Calu3 (cell line): ENCODE results near the gene CD9. TPM values are rescaled to one million over a fixed set of nuclear protein-coding genes. Genes with fewer than 3 reads are reported as not detected.

Experiments used
- BruUV-seq: library from RNA; stranded (reverse); fragments of 400-500 nt; replicated peaks from 2 replicates; lab custom pipeline; 2021; lab: Mats Ljungman, UMichigan
- CTCF ChIA-PET: fragments of 300-600 bp; sonication (Branson Sonifier 250); formaldehyde crosslinking; loops from one replicate; lab custom pipeline; 2022; ENCODE audit warnings: antibody characterized with exemption; lab: Charles Lee
- DNase-seq: peaks from one replicate; pipeline ENCODE4 v3.0.0; 2022
- H3K27ac Mint-ChIP-seq: one replicate; pipeline ENCODE4 v1.8.0; 2022; ENCODE audit warnings: mixed read lengths; ENCODE audit not compliant: unreplicated experiment
- H3K27me3 Mint-ChIP-seq: one replicate; pipeline ENCODE4 v1.8.0; 2022; ENCODE audit warnings: mixed read lengths; ENCODE audit not compliant: unreplicated experiment
- H3K36me3 Mint-ChIP-seq: one replicate; pipeline ENCODE4 v1.8.0; 2022; ENCODE audit warnings: mild to moderate bottlenecking, moderate library complexity, mixed read lengths; ENCODE audit not compliant: insufficient read depth, unreplicated experiment
- H3K4me1 Mint-ChIP-seq: one replicate; pipeline ENCODE4 v1.8.0; 2022; ENCODE audit warnings: mild to moderate bottlenecking, low read depth, mixed read lengths; ENCODE audit not compliant: unreplicated experiment
- H3K4me3 Mint-ChIP-seq: one replicate; pipeline ENCODE4 v1.8.0; 2022; ENCODE audit warnings: mild to moderate bottlenecking, low read depth, moderate library complexity, mixed read lengths; ENCODE audit not compliant: unreplicated experiment
- H3K9me3 Mint-ChIP-seq: one replicate; pipeline ENCODE4 v1.8.0; 2022; ENCODE audit warnings: low read depth, mixed read lengths; ENCODE audit not compliant: unreplicated experiment
- CTCF ChIP-seq: fragments of 200-600 bp; IDR thresholded peaks from one replicate; pipeline ENCODE4 v1.8.0; 2022; ENCODE audit warnings: antibody characterized with exemption; ENCODE audit not compliant: unreplicated experiment
- intact Hi-C: fragments of 100-400 bp; cut with micrococcal nuclease; formaldehyde crosslinking; loops from one replicate; pipeline ENCODE4 v1.10.0; 2022; ENCODE audit not compliant: unreplicated experiment
- total RNA-seq: library from RNA; stranded (reverse); gene quantifications from 2 replicates; pipeline ENCODE4 v1.2.3, GENCODE V29; 2022

CD9 gene
- total RNA-seq, 1 experiment from 2014 or later, result 128 TPM

- Mint-ChIP-seq H3K27me3 (no peaks in the 10 kb centered on the region), H3K4me1 (peaks cover 72% of the 10 kb centered on the region), H3K9me3 (no peaks in the 10 kb centered on the region), H3K4me3 (peak overlapping the region; percentile 7), H3K27ac (peak overlapping the region; percentile 97), H3K36me3 (peaks cover 32% of the 10 kb centered on the region)
- TF ChIP-seq CTCF, result no peak
- BruUV-seq, result no TSS peak
- no peak for DNase-seq
- intact Hi-C loops, result loop anchor here (5.0 to 10.0 kb wide), 2 partner anchors 59 to 156 kb away; partner anchors contain the start of gene SCNN1A
- CTCF ChIA-PET, result interaction anchor here (1.7 kb wide), 1 partner anchor 11 kb away, joined by 3 read pairs; no protein-coding TSS in a partner anchor
Measured at GRCh38 chr12:6218347-6218925, 18.2 kb downstream of the CD9 start.

GRCh38 chr12:6219980-6220379 lies 19.8 kb downstream of the CD9 start:
- H3K27me3 Mint-ChIP-seq, result no peaks in the 10 kb centered on the region
- H3K4me3 Mint-ChIP-seq, result no peak overlapping the region
- H3K9me3 Mint-ChIP-seq, result no peaks in the 10 kb centered on the region
- no peak for TF ChIP-seq CTCF
- BruUV-seq, result no TSS peak
- no peak for DNase-seq
- peak overlapping the region; percentile 40 for H3K27ac Mint-ChIP-seq
- H3K36me3 Mint-ChIP-seq, result peaks cover 29% of the 10 kb centered on the region
- intact Hi-C loops, result loop anchor here (5.0 to 10.0 kb wide), 2 partner anchors 57 to 155 kb away; partner anchors contain the start of gene SCNN1A
- peaks cover 59% of the 10 kb centered on the region for H3K4me1 Mint-ChIP-seq
- CTCF ChIA-PET, result no interaction called here

- Mint-ChIP-seq H3K4me3 (no peak overlapping the region), H3K4me1 (peaks cover 47% of the 10 kb centered on the region), H3K9me3 (no peaks in the 10 kb centered on the region), H3K27me3 (no peaks in the 10 kb centered on the region), H3K36me3 (peaks cover 18% of the 10 kb centered on the region), H3K27ac (no peak overlapping the region)
- no peak for TF ChIP-seq CTCF
- CTCF ChIA-PET, result interaction anchor here (0.9 to 1.1 kb wide), 2 partner anchors 25 to 58 kb away, joined by 4 to 5 read pairs; no protein-coding TSS in a partner anchor
- DNase-seq, result no peak
- BruUV-seq, result no TSS peak
- intact Hi-C loops, result no loop called here
Measured at GRCh38 chr12:6221146-6221545, 20.9 kb downstream of the CD9 start.

- peak; percentile 88 for DNase-seq
- H3K27ac Mint-ChIP-seq, result peak overlapping the region; percentile 81
- no peaks in the 10 kb centered on the region for H3K9me3 Mint-ChIP-seq
- peaks cover 24% of the 10 kb centered on the region for H3K36me3 Mint-ChIP-seq
- BruUV-seq, result no TSS peak
- H3K4me1 Mint-ChIP-seq, result peaks cover 37% of the 10 kb centered on the region
- CTCF ChIA-PET, result interaction anchor here (0.9 to 1.1 kb wide), 2 partner anchors 26 to 57 kb away, joined by 4 to 5 read pairs; no protein-coding TSS in a partner anchor
- intact Hi-C loops, result no loop called here
- H3K4me3 Mint-ChIP-seq, result no peak overlapping the region
- TF ChIP-seq CTCF, result no peak
- H3K27me3 Mint-ChIP-seq, result no peaks in the 10 kb centered on the region
Measured at GRCh38 chr12:6222078-6222654, 22.0 kb downstream of the CD9 start.
